HCT116 (cell line): ENCODE measurements around the gene EWSR1. TPM values are rescaled to one million over a fixed set of nuclear protein-coding genes. Genes with fewer than 3 reads are reported as not detected.

Source experiments
- ATAC-seq: fragments of 200-7000 bp; cut with Tn5 transposase; 2 replicates; pipeline ENCODE4 v1.9.1; 2020; ENCODE audit warnings: mild to moderate bottlenecking, moderate library complexity
- BruUV-seq: library from RNA; stranded (reverse); fragments of 400-500 nt; replicated peaks from 2 replicates; lab custom pipeline; 2021; lab: Mats Ljungman, UMichigan
- CTCF ChIA-PET: fragments of 300-600 bp; sonication (Branson Sonifier 250); formaldehyde crosslinking; loops from one replicate; lab custom pipeline; 2021; ENCODE audit warnings: antibody characterized with exemption; lab: Charles Lee
- POLR2A ChIA-PET: fragments of 300-600, 350-600 bp; sonication (Branson Sonifier 250); formaldehyde crosslinking; loops from one replicate; lab custom pipeline; 2021; ENCODE audit warnings: antibody characterized with exemption; lab: Charles Lee
- RAD21 ChIA-PET, 2 experiments: fragments of 300-600 bp; sonication (Branson Sonifier 250); formaldehyde crosslinking; loops; one replicate each; lab custom pipeline; 2023; ENCODE audit warnings: low total read pairs in 2 of 2; ENCODE audit not compliant: uncharacterized antibody in 2 of 2, unreplicated experiment in 2 of 2, low non-redundant PET in 1 of 2; lab: Charles Lee
- DNase-seq: peaks from one replicate; pipeline ENCODE4 v3.0.0-alpha.2; 2010; ENCODE audit warnings: low read depth, low spot score
- H2AFZ ChIP-seq: fragments of 200-600 bp; shearing (Covaris generic), sonication (generic); 2 replicates; pipeline ENCODE4 v1.6.1; 2017; ENCODE audit warnings: low read depth, mixed run types, mixed read lengths, antibody characterized with exemption, low read length; ENCODE audit not compliant: poor library complexity, severe bottlenecking
- H3K27ac ChIP-seq: 2 replicates; pipeline ENCODE4 v1.5.1; 2012; ENCODE audit warnings: low read depth, low read length
- H3K27me3 ChIP-seq: fragments of 200-600 bp; sonication (generic); 2 replicates; pipeline ENCODE4 v1.6.1; 2016; ENCODE audit warnings: mixed run types, low read length, mixed read lengths; ENCODE audit not compliant: insufficient read depth
- H3K36me3 ChIP-seq, 2 experiments: fragments of 200-500 bp in 1 of 2; fragments of 200-600 bp in 1 of 2; sonication (Bioruptor generic) in 1 of 2; sonication (generic) in 1 of 2; 2 replicates each; pipeline versions ENCODE4 v1.5.1 to v1.6.1; 2014 to 2016; ENCODE audit warnings: low read length in 2 of 2, inconsistent platforms in 1 of 2, mixed read lengths in 1 of 2, mixed run types in 1 of 2; ENCODE audit not compliant: insufficient read depth in 2 of 2, control insufficient read depth in 1 of 2
- H3K4me1 ChIP-seq, 2 experiments: fragments of 200-600 bp in 1 of 2; sonication (generic) in 1 of 2; 2 replicates each; pipeline versions ENCODE4 v1.5.1 to v1.6.1; 2012 to 2017; ENCODE audit warnings: low read length in 2 of 2, inconsistent platforms in 1 of 2, mild to moderate bottlenecking in 1 of 2, mixed read lengths in 1 of 2, mixed run types in 1 of 2, moderate library complexity in 1 of 2; ENCODE audit not compliant: insufficient read depth in 2 of 2, control insufficient read depth in 1 of 2
- H3K4me2 ChIP-seq: fragments of 200-600 bp; sonication (generic); 2 replicates; pipeline ENCODE4 v1.6.1; 2017; ENCODE audit warnings: mixed run types, low read length, mixed read lengths
- H3K4me3 ChIP-seq, 2 experiments: fragments of 200-600 bp in 1 of 2; sonication (generic) in 1 of 2; replicated peaks in 1 of 2; 2 replicates each; pipeline ENCODE4 v1.5.1; 2011 to 2016; ENCODE audit warnings: low read length in 2 of 2, control low read depth in 1 of 2, low read depth in 1 of 2, mild to moderate bottlenecking in 1 of 2, mixed read lengths in 1 of 2, mixed run types in 1 of 2
- H3K79me2 ChIP-seq: fragments of 200-600 bp; sonication (generic); 2 replicates; pipeline ENCODE4 v1.6.1; 2017; ENCODE audit warnings: mild to moderate bottlenecking, mixed run types, low read length, moderate library complexity, mixed read lengths; ENCODE audit not compliant: insufficient read depth
- H3K9ac ChIP-seq: fragments of 200-600 bp; sonication (generic); 2 replicates; pipeline ENCODE4 v1.6.1; 2016; ENCODE audit warnings: low read length, mixed read lengths
- H3K9me2 ChIP-seq: fragments of 200-600 bp; sonication (generic), shearing (Covaris generic); 2 replicates; pipeline ENCODE4 v1.6.1; 2017; ENCODE audit warnings: mixed run types, mild to moderate bottlenecking, moderate library complexity; ENCODE audit not compliant: insufficient read depth
- H3K9me3 ChIP-seq, 2 experiments: fragments of 200-500 bp in 1 of 2; fragments of 200-600 bp in 1 of 2; sonication (Bioruptor generic) in 1 of 2; sonication (generic) in 1 of 2; 2 replicates each; pipeline ENCODE4 v1.6.1; 2014 to 2017; ENCODE audit warnings: low read length in 2 of 2, mixed read lengths in 2 of 2, inconsistent platforms in 1 of 2, low read depth in 1 of 2, mild to moderate bottlenecking in 1 of 2, mixed run types in 1 of 2, moderate library complexity in 1 of 2; ENCODE audit not compliant: control insufficient read depth in 1 of 2, insufficient read depth in 1 of 2
- H4K20me1 ChIP-seq: fragments of 200-600 bp; sonication (generic), shearing (Covaris generic); 2 replicates; pipeline ENCODE4 v1.6.1; 2017; ENCODE audit warnings: mixed run types, mild to moderate bottlenecking, moderate library complexity; ENCODE audit not compliant: insufficient read depth
- ATF3 ChIP-seq: IDR thresholded peaks from 2 replicates; pipeline ENCODE4 v1.6.1; 2012
- CBX3 ChIP-seq: IDR thresholded peaks from 2 replicates; pipeline ENCODE4 v1.6.1; 2012; ENCODE audit warnings: low read depth
- CEBPB ChIP-seq: IDR thresholded peaks from 2 replicates; pipeline ENCODE4 v1.6.1; 2012; ENCODE audit warnings: low read depth
- CTCF ChIP-seq, 3 experiments: fragments of 200-600 bp in 1 of 3; sonication (generic) in 1 of 3; IDR thresholded peaks in 2 of 3; conservative IDR thresholded peaks in 1 of 3; 2 replicates each; pipeline ENCODE4 v1.5.1; 2012 to 2017; ENCODE audit warnings: low read depth in 2 of 3, low read length in 2 of 3, antibody characterized with exemption in 1 of 3, borderline replicate concordance in 1 of 3, control low read depth in 1 of 3, mild to moderate bottlenecking in 1 of 3, mixed read lengths in 1 of 3, mixed run types in 1 of 3, moderate library complexity in 1 of 3; ENCODE audit not compliant: insufficient read depth in 1 of 3
- EGR1 ChIP-seq: IDR thresholded peaks from 2 replicates; pipeline ENCODE4 v1.6.1; 2012; ENCODE audit warnings: low read depth
- EZH2phosphoT487 ChIP-seq: fragments of 200-600 bp; IDR thresholded peaks from 2 replicates; pipeline ENCODE4 v1.6.1; 2018; ENCODE audit warnings: antibody characterized with exemption, borderline replicate concordance
- JUND ChIP-seq: IDR thresholded peaks from 2 replicates; pipeline ENCODE4 v1.6.1; 2012
- MAX ChIP-seq: IDR thresholded peaks from 2 replicates; pipeline ENCODE4 v1.6.1; 2012
- POLR2A ChIP-seq: IDR thresholded peaks from 2 replicates; pipeline ENCODE4 v1.7.0; 2011; ENCODE audit warnings: borderline replicate concordance; ENCODE audit not compliant: insufficient read depth, insufficient read length; ENCODE audit errors: extremely low read depth
- POLR2AphosphoS5 ChIP-seq: IDR thresholded peaks from 2 replicates; pipeline ENCODE4 v1.6.1; 2011; ENCODE audit warnings: mild to moderate bottlenecking, low read depth, low read length, moderate library complexity
- RAD21 ChIP-seq: IDR thresholded peaks from 2 replicates; pipeline ENCODE4 v1.6.1; 2012; ENCODE audit warnings: low read depth, mild to moderate bottlenecking
- SRF ChIP-seq: IDR thresholded peaks from 2 replicates; pipeline ENCODE4 v1.6.1; 2012; ENCODE audit warnings: low read depth
- TCF7L2 ChIP-seq: IDR thresholded peaks from 2 replicates; pipeline ENCODE4 v1.7.0; 2011; ENCODE audit warnings: borderline replicate concordance, inconsistent platforms; ENCODE audit not compliant: insufficient read depth, insufficient read length; ENCODE audit errors: extremely low read depth
- YY1 ChIP-seq: IDR thresholded peaks from 2 replicates; pipeline ENCODE4 v1.6.1; 2011; ENCODE audit warnings: low read length, low read depth, moderate library complexity, mild to moderate bottlenecking; ENCODE audit not compliant: insufficient replicate concordance; ENCODE audit errors: extremely low read depth
- ZFX ChIP-seq: fragments of 450-650 bp; IDR thresholded peaks from 2 replicates; pipeline ENCODE4 v1.6.1; 2017
- intact Hi-C: fragments of 100-400 bp; cut with micrococcal nuclease; formaldehyde crosslinking; loops from 2 replicates; pipeline ENCODE4 v1.10.0; 2022
- total RNA-seq: library from RNA; stranded (reverse); gene quantifications from one replicate; pipeline ENCODE4 v1.2.1, GENCODE V29; 2021; ENCODE audit not compliant: unreplicated experiment

Gene EWSR1
- total RNA-seq, 1 experiment from 2014 or later, result 335 TPM

- TF ChIP-seq RAD21 (no peak), CEBPB (no peak), ZFX (no peak), EGR1 (no peak), EZH2phosphoT487 (no peak), ATF3 (no peak)
- TF ChIP-seq, all 23 proteins: peak for 0
- intact Hi-C loops, result no loop called here
- DNase-seq (no peak), ATAC-seq (no peak)
- CTCF ChIA-PET, result no interaction called here
- BruUV-seq, result no TSS peak
- POLR2A ChIA-PET, result no interaction called here
- H3K79me2 ChIP-seq, result no peaks in the 10 kb centered on the region
- H3K9me2 ChIP-seq, result no peaks in the 10 kb centered on the region
- no peaks in the 10 kb centered on the region for H3K4me1 ChIP-seq
- H3K27ac ChIP-seq, result no peak overlapping the region
- no peaks in the 10 kb centered on the region for H3K27me3 ChIP-seq
- H3K4me2 ChIP-seq, result no peak overlapping the region
- no peaks in the 10 kb centered on the region for H3K9me3 ChIP-seq
- peaks cover 12 to 25% of the 10 kb centered on the region in 2 experiments for H3K36me3 ChIP-seq
- H3K9ac ChIP-seq, result no peak overlapping the region
- H4K20me1 ChIP-seq, result no peaks in the 10 kb centered on the region
- H3K4me3 ChIP-seq, result no peak overlapping the region
- no peak overlapping the region for H2AFZ ChIP-seq
- RAD21 ChIA-PET, result no interaction called here
These were observed 68.9 kb downstream of the EWSR1 start for GRCh38 chr22:29336751-29337490.

- Histone ChIP-seq H3K9ac (no peak overlapping the region), H3K27me3 (no peaks in the 10 kb centered on the region), H3K36me3 (peaks cover 16 to 25% of the 10 kb centered on the region in 2 experiments), H3K9me2 (no peaks in the 10 kb centered on the region), H3K27ac (no peak overlapping the region), H2AFZ (no peak overlapping the region), H3K4me2 (no peak overlapping the region), H3K4me1 (peaks cover 0 to 2% of the 10 kb centered on the region in 2 experiments; a peak in 2 of 4 replicates), H3K9me3 (no peaks in the 10 kb centered on the region), H3K79me2 (no peaks in the 10 kb centered on the region), H4K20me1 (no peaks in the 10 kb centered on the region), H3K4me3 (no peak overlapping the region)
- ChIA-PET RAD21 (no interaction called here), POLR2A (no interaction called here), CTCF (no interaction called here)
- DNase-seq, result no peak
- BruUV-seq, result no TSS peak
- ATAC-seq, result no peak
- intact Hi-C loops, result no loop called here
- TF ChIP-seq ZFX, result no peak
- TF ChIP-seq CTCF (IDR thresholded peaks at IDR 0.05 in 2 of 3, conservative IDR thresholded peaks at IDR 0.05 in 1 of 3; ENCODE audit: borderline replicate concordance in 1 of 3, insufficient read depth in 1 of 3, low read depth in 2 of 3, low read length in 2 of 3), result no peak
- TF ChIP-seq EGR1, result no peak
- no peak for TF ChIP-seq POLR2AphosphoS5
- TF ChIP-seq JUND, result no peak
- TF ChIP-seq TCF7L2, result no peak
- no peak for TF ChIP-seq YY1
- no peak for TF ChIP-seq SRF
- no peak for TF ChIP-seq ATF3
- no peak for TF ChIP-seq CBX3
- TF ChIP-seq MAX, result no peak
- TF ChIP-seq POLR2A, result no peak
These were observed 69.7 kb downstream of the EWSR1 start for GRCh38 chr22:29337631-29338284.
